OCI-LY1 (cell line): ENCODE measurements around the gene TMPRSS11D.

Experiments used
- CTCF ChIP-seq: fragments of 200-600 bp; sonication (generic), shearing (Covaris generic); IDR thresholded peaks from 2 replicates; pipeline ENCODE4 v1.5.1; 2017; ENCODE audit warnings: mild to moderate bottlenecking, antibody characterized with exemption, low read length, moderate library complexity, mixed read lengths
- EZH2 ChIP-seq: fragments of 200-600 bp; sonication (generic), shearing (Covaris generic); IDR thresholded peaks from 2 replicates; pipeline ENCODE4 v1.8.0; 2017; ENCODE audit warnings: borderline replicate concordance, mixed run types, mild to moderate bottlenecking, antibody characterized with exemption, low read length, moderate library complexity, mixed read lengths

GRCh38 chr4:67861513-67861912 lies 22.3 kb downstream of the TMPRSS11D start:
- TF ChIP-seq CTCF (no peak), EZH2 (no peak)
